Gastrocnemius medialis (tissue), 4 donors: ENCODE data around the gene EYA4.

Source experiments
- POLR2A ChIP-seq, 2 donors: fragments of 450-650 bp; IDR thresholded peaks; one replicate each; pipeline ENCODE4 v1.6.1; 2017; ENCODE audit warnings: antibody characterized with exemption in 2 of 2, mild to moderate bottlenecking in 2 of 2, moderate library complexity in 2 of 2
- TF ChIP-seq, protein P1 (sequence below), 5 experiments: fragments of 450-650 bp in 3 of 5; fragments of 200-600 bp in 2 of 5; sonication (generic) in 2 of 5; IDR thresholded peaks in 4 of 5; conservative IDR thresholded peaks in 1 of 5; 1 replicate in 4 of 5; 2 replicates in 1 of 5; pipeline ENCODE4 v1.5.1; 2016 to 2019; ENCODE audit warnings: antibody characterized with exemption in 5 of 5, mild to moderate bottlenecking in 3 of 5, moderate library complexity in 3 of 5

DNA sequence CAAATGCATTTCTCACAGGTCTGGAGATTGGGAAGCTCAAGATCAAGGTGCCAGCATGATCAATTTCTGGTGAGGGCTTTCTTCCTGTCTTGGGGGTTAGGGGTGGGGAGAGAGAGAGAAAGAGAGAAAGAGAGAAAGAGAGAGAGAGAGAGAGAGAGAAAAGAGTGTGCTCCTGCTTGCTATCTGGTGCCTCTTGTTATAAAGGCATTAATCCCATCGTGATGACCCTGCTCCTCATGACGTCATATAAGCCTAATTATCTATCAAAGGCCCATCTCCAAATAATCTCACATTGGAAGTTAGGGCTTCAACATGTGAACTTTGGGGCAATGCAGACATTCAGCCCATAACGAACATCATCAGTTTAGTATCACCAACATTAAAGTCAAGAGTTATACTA, 114.8 kb downstream of the EYA4 start:
- TF ChIP-seq, protein P1, sequence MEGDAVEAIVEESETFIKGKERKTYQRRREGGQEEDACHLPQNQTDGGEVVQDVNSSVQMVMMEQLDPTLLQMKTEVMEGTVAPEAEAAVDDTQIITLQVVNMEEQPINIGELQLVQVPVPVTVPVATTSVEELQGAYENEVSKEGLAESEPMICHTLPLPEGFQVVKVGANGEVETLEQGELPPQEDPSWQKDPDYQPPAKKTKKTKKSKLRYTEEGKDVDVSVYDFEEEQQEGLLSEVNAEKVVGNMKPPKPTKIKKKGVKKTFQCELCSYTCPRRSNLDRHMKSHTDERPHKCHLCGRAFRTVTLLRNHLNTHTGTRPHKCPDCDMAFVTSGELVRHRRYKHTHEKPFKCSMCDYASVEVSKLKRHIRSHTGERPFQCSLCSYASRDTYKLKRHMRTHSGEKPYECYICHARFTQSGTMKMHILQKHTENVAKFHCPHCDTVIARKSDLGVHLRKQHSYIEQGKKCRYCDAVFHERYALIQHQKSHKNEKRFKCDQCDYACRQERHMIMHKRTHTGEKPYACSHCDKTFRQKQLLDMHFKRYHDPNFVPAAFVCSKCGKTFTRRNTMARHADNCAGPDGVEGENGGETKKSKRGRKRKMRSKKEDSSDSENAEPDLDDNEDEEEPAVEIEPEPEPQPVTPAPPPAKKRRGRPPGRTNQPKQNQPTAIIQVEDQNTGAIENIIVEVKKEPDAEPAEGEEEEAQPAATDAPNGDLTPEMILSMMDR (IDR thresholded peaks at IDR 0.05 in 4 of 5, conservative IDR thresholded peaks at IDR 0.05 in 1 of 5) = no peak
- TF ChIP-seq POLR2A (IDR thresholded peaks at IDR 0.05) = no peak
